ENCODE data around the gene TMEM154.

The TMEM154 gene

DNA sequence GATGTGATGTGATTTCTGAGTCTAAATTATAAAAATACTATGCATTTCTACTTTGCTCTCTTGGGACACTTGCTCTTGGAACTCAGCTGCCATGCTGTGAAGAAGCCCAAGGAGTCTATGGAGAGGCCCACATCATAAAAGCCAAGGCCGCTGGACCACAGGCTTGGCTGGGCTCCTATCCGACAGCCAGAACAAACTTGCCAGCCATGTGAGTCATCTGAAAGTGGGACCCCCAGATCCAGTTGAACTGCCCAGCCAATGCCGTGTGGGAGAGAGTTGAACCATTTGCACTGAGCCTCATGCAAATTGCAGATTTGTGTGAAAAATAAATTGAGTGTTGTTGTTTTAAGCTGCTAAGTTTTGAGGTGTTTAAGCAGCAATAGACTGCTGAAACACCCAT, 60.2 kb downstream of the TMEM154 start:
- H3K4me3 ChIP-seq (ENCODE audit: low read length) = no peak overlapping the region
- H3K4me1 ChIP-seq (ENCODE audit: insufficient read depth, low read length) = no peaks in the 10 kb centered on the region
- H3K27ac ChIP-seq (ENCODE audit: low read depth, low read length) = no peak overlapping the region
- WGBS = 90% methylated on average over 3 of the region's 3 CpGs
- H3K27me3 ChIP-seq (ENCODE audit: insufficient read depth, low read length) = no peaks in the 10 kb centered on the region
- no peaks in the 10 kb centered on the region for H3K36me3 ChIP-seq (ENCODE audit: insufficient read depth, low read length)
- H3K9me3 ChIP-seq (ENCODE audit: insufficient read depth, low read depth, low read length) = no peaks in the 10 kb centered on the region
- H3K9ac ChIP-seq (ENCODE audit: low read depth, low read length) = no peak overlapping the region

DNA sequence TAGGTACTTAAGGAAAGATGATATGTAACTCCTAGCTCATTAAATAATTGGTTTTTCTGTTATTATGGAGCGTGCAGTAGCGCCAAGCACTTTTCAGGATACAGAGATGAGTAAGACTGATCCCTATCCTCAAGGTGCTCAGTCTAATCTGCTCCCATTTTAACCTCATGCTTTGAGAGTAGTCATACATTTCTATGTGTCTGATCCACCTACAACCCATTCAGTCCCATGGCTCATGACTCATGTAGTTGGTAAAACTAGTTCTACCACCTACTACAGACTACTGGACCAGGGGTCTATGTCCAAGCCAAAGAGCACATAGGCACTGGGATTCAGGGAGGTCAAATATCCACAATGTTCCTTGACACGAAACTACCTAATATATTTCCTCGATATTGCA, 60.8 kb downstream of the TMEM154 start:
- Histone ChIP-seq H3K4me3 (ENCODE audit: low read length) (no peak overlapping the region), H3K9me3 (ENCODE audit: insufficient read depth, low read depth, low read length) (no peaks in the 10 kb centered on the region), H3K27ac (ENCODE audit: low read depth, low read length) (no peak overlapping the region), H3K4me1 (ENCODE audit: insufficient read depth, low read length) (no peaks in the 10 kb centered on the region), H3K9ac (ENCODE audit: low read depth, low read length) (no peak overlapping the region), H3K36me3 (ENCODE audit: insufficient read depth, low read length) (no peaks in the 10 kb centered on the region), H3K27me3 (ENCODE audit: insufficient read depth, low read length) (no peaks in the 10 kb centered on the region)
- 91% methylated on average over 4 of the region's 4 CpGs for WGBS

DNA sequence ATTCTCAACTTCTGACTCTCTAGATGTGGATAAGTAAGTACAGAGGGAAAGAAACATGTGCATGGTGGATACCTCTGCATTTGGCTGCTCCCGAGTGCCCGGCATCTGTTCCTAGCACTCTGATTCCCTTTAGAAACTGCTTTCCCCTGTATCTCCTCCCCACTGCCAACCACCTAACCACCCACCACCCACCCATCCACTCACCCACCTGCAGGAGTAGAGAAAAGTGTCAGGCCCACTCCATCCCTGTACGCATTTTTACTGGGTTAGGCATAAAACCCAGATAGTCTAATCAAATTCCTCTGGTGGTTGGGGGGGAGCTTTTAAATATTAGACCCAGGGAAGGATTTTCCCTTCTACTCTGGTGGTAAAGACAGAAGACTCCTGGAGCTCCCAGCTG, 63.0 kb downstream of the TMEM154 start:
- Histone ChIP-seq H3K4me3 (ENCODE audit: low read length) (no peak overlapping the region), H3K9ac (ENCODE audit: low read depth, low read length) (no peak overlapping the region), H3K4me1 (ENCODE audit: insufficient read depth, low read length) (peaks cover 3% of the 10 kb centered on the region; the same call in 1 of the 2 replicates), H3K36me3 (ENCODE audit: insufficient read depth, low read length) (no peaks in the 10 kb centered on the region), H3K9me3 (ENCODE audit: insufficient read depth, low read depth, low read length) (no peaks in the 10 kb centered on the region), H3K27me3 (ENCODE audit: insufficient read depth, low read length) (no peaks in the 10 kb centered on the region), H3K27ac (ENCODE audit: low read depth, low read length) (no peak overlapping the region)
- 99% methylated on average over 3 of the region's 3 CpGs for WGBS

DNA sequence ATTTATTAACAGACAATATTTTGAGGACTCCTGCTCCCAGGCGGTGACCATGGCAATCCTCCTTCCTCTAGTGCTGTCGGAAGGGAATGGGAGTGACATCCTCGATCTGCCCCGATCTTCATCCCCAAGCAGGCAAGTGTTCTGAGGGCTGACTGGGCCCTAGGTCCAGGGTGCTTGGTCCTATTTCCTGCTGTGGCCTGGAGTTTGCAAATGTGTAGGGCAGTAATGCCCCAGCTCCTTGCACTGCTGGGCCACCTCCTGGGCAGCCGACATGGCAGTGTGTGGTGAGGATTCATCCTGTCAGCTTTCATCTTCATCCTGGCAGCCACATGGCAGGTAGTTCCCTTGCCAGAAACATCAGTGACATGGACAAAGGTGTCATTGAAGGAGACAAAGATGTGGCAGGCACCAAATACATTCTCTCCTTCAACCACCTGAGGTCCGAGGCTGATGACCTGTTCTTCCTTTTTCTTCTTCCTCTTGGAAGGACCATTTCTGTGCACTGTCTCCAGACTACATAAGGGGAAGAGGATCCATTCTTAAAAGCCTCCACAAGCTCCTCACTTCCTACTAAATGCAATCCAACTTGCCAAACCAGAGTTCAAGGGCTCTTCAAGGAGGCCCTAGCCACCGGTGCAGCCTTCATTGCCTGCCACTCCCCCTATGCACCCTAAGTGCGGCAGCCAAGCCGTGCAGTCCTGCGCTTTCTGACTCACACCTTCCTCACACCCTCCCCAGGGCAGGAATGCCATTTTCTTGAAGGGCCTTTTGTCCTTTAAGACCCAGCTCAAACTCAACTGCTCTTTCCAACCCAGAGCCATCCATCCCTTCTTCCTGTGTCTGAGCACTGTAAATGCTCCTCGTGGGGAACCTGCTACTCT, 65.7 kb downstream of the TMEM154 start:
- no peak overlapping the region for H3K4me3 ChIP-seq (ENCODE audit: low read length)
- peaks cover 3% of the 10 kb centered on the region; the same call in 1 of the 2 replicates for H3K4me1 ChIP-seq (ENCODE audit: insufficient read depth, low read length)
- H3K27ac ChIP-seq (ENCODE audit: low read depth, low read length) = no peak overlapping the region
- H3K9me3 ChIP-seq (ENCODE audit: insufficient read depth, low read depth, low read length) = no peaks in the 10 kb centered on the region
- WGBS = 90% methylated on average over 11 of the region's 11 CpGs
- no peaks in the 10 kb centered on the region for H3K36me3 ChIP-seq (ENCODE audit: insufficient read depth, low read length)
- no peaks in the 10 kb centered on the region for H3K27me3 ChIP-seq (ENCODE audit: insufficient read depth, low read length)
- H3K9ac ChIP-seq (ENCODE audit: low read depth, low read length) = no peak overlapping the region

DNA sequence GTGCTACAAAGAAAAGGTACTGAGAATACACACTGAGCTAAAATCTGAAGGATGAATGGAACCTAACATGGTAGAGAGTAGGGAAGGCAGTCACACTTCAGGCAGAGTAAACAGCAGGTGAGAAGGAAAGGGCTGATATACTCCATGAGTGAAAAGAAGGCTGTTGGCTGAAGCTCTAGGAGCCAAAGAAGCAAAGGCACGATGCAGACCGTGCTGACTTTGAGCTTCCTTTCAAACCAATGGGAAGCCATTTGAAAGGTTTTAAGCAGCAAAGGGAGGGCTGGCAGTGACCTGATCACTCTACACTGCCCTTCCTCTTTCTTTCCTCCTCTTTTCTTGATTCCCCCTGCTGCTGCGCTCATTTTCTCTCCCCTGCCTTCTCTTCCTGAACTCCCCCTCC, 66.4 kb downstream of the TMEM154 start:
- Histone ChIP-seq H3K9ac (ENCODE audit: low read depth, low read length) (no peak overlapping the region), H3K9me3 (ENCODE audit: insufficient read depth, low read depth, low read length) (no peaks in the 10 kb centered on the region), H3K27me3 (ENCODE audit: insufficient read depth, low read length) (no peaks in the 10 kb centered on the region), H3K36me3 (ENCODE audit: insufficient read depth, low read length) (no peaks in the 10 kb centered on the region), H3K4me3 (ENCODE audit: low read length) (no peak overlapping the region), H3K27ac (ENCODE audit: low read depth, low read length) (no peak overlapping the region), H3K4me1 (ENCODE audit: insufficient read depth, low read length) (peaks cover 3% of the 10 kb centered on the region; the same call in 1 of the 2 replicates)
- WGBS = 51% methylated on average over 3 of the region's 3 CpGs

DNA sequence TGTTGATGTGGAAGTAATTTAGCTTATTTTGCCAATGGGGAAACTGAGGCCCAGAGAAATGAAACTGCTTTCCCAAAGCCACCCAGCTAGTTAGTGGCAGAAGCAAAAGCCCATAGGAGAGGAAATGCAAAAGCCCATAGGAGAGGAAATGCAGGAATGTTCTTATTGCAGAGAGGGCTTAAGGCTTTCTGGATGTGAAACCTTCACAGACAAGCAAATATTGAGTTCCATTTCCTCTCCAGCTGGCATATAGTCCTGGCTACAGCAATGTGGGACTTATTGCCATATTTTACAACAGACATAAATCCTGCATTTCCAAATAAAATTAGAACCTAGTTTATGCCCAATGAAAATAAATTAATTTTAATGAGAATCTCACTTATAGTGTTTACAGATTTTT, 69.7 kb downstream of the TMEM154 start:
- H3K36me3 ChIP-seq (ENCODE audit: insufficient read depth, low read length) = no peaks in the 10 kb centered on the region
- no peak overlapping the region for H3K27ac ChIP-seq (ENCODE audit: low read depth, low read length)
- H3K4me1 ChIP-seq (ENCODE audit: insufficient read depth, low read length) = peaks cover 27% of the 10 kb centered on the region
- no peak overlapping the region for H3K4me3 ChIP-seq (ENCODE audit: low read length)
- H3K9ac ChIP-seq (ENCODE audit: low read depth, low read length) = no peak overlapping the region
- no peaks in the 10 kb centered on the region for H3K27me3 ChIP-seq (ENCODE audit: insufficient read depth, low read length)
- H3K9me3 ChIP-seq (ENCODE audit: insufficient read depth, low read depth, low read length) = no peaks in the 10 kb centered on the region

DNA sequence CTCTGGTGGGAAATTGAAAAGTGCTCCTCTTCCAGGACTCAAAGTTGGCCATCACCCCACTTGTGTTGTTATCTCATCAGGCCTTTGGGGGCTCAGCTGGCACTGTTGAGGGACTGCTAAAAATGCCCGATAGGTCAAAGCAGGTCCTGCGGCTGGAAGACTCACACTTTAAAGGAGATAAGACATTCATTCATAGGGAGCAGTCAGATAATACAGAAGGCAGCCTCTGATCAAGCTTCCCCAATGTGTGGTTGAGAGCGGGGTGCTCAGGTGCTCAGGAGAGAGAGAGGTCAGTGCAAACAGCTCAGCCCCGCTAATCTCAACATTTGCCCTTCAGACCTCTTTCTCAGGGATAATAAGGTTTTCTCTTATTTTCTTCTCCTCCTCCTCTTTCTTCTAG, 70.3 kb downstream of the TMEM154 start:
- H3K9me3 ChIP-seq (ENCODE audit: insufficient read depth, low read depth, low read length) = no peaks in the 10 kb centered on the region
- peaks cover 33% of the 10 kb centered on the region for H3K4me1 ChIP-seq (ENCODE audit: insufficient read depth, low read length)
- H3K27me3 ChIP-seq (ENCODE audit: insufficient read depth, low read length) = no peaks in the 10 kb centered on the region
- WGBS = 87% methylated on average over 3 of the region's 4 CpGs
- no peak overlapping the region for H3K27ac ChIP-seq (ENCODE audit: low read depth, low read length)
- H3K4me3 ChIP-seq (ENCODE audit: low read length) = no peak overlapping the region
- H3K36me3 ChIP-seq (ENCODE audit: insufficient read depth, low read length) = no peaks in the 10 kb centered on the region
- no peak overlapping the region for H3K9ac ChIP-seq (ENCODE audit: low read depth, low read length)

DNA sequence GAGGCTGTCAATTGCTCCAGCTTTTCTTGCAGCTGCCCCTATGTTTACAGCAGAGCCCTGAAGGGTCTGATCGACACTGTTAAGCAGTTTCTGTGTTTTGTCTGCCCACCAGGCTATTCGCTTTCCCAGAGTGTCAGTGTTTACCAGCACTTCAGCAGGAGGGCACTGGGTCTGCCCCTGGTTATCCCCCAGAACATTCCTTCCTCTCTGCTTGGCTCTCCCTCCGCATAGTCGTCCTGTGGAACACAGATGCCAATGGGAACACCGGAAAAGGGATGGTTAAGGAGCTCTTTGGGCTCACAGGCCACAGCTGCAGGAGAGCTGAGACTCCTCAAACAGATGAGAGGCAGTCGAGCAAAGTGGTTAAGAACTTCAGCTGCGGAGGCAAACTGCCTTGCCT, 72.6 kb downstream of the TMEM154 start:
- Histone ChIP-seq H3K9me3 (ENCODE audit: insufficient read depth, low read depth, low read length) (peaks cover 2% of the 10 kb centered on the region; the same call in 1 of the 2 replicates), H3K27me3 (ENCODE audit: insufficient read depth, low read length) (no peaks in the 10 kb centered on the region), H3K9ac (ENCODE audit: low read depth, low read length) (no peak overlapping the region), H3K4me3 (ENCODE audit: low read length) (no peak overlapping the region), H3K27ac (ENCODE audit: low read depth, low read length) (0 out of 2 replicates have a peak overlapping the region, but pooled peaks have one; percentile 6), H3K36me3 (ENCODE audit: insufficient read depth, low read length) (no peaks in the 10 kb centered on the region), H3K4me1 (ENCODE audit: insufficient read depth, low read length) (peaks cover 30% of the 10 kb centered on the region)
- WGBS = 41% methylated on average over 7 of the region's 7 CpGs

DNA sequence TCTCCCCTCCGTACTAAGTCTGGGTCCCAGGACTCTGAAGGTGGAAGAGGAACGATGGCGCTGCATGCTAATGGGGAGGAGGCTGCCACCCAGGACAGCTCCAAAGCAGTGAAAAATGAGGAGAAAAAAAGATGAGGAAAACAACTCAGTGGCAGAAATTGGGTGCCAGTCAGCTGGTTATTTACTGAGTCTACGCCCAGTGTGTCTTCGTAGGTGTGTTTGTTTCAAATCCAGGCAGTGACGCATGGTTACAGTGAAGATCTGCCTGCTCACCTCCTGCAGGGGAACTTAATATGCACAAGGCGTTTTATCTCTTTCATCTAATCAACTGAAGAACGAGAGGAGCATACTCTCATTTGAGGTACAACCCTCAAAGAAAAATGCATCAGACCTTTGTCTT, 73.0 kb downstream of the TMEM154 start:
- Histone ChIP-seq H3K9ac (ENCODE audit: low read depth, low read length) (no peak overlapping the region), H3K36me3 (ENCODE audit: insufficient read depth, low read length) (no peaks in the 10 kb centered on the region), H3K27me3 (ENCODE audit: insufficient read depth, low read length) (no peaks in the 10 kb centered on the region), H3K9me3 (ENCODE audit: insufficient read depth, low read depth, low read length) (peaks cover 2% of the 10 kb centered on the region; the same call in 1 of the 2 replicates), H3K4me1 (ENCODE audit: insufficient read depth, low read length) (peaks cover 30% of the 10 kb centered on the region), H3K27ac (ENCODE audit: low read depth, low read length) (0 out of 2 replicates have a peak overlapping the region, but pooled peaks have one; percentile 6), H3K4me3 (ENCODE audit: low read length) (no peak overlapping the region)
- 66% methylated on average over 8 of the region's 8 CpGs for WGBS

DNA sequence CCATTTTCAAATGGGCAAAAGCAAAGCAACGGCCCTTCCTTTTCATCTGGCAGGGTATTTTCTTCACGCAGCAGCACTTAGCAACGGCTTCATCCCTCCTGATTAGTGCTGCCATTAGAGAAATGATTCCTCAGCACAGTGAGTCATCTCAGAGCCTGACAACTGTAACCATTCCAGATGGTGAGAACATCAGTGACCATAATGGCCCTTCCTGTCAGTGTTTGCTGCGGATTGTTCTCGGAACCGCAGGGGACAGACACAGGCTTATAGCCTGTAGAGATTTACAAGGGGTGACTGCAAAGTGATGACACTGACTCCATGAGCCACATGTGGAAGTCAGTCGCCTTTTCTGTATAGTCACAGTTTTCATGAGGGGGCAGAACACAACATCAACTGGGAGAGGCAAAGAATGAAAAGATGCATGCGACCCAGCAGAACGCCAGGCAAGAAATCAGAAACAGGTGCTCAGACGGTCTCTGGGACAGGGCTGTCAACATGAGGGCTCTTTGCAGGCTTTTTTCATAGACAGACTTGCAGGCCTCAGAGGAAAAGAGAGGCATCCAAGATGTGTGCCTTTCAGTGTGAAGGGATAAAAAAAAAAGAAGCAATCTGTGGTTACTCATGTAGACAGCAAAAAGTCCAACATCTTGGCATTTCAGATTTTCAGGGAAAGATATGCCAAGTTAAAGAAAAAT, 74.0 kb downstream of the TMEM154 start:
- 58% methylated on average over 10 of the region's 10 CpGs for WGBS
- peaks cover 30% of the 10 kb centered on the region for H3K4me1 ChIP-seq (ENCODE audit: insufficient read depth, low read length)

DNA sequence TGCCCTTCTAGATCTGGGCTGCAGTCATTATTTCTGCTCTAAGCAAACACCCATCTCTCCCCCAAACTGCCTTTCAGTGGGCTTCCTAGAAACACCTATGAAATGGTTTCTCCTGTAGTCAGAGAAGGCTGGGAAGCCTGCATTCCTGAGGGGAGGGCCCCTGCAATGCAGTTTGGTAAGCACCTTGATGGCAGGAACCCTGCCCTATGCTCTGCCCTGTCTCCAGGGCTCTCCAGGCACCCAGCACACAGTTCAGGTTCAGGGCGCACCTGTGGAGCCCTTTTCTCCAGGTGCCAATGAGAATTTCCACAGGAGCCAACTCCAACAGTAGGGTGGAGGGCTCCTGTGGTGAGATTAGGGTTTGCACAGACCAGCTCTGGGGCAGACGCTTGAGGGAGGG, 74.8 kb downstream of the TMEM154 start:
- 68% methylated on average over 2 of the region's 2 CpGs for WGBS
- no peak overlapping the region for H3K4me3 ChIP-seq (ENCODE audit: low read length)
- H3K9ac ChIP-seq (ENCODE audit: low read depth, low read length) = no peak overlapping the region
- H3K36me3 ChIP-seq (ENCODE audit: insufficient read depth, low read length) = no peaks in the 10 kb centered on the region
- no peaks in the 10 kb centered on the region for H3K27me3 ChIP-seq (ENCODE audit: insufficient read depth, low read length)
- H3K9me3 ChIP-seq (ENCODE audit: insufficient read depth, low read depth, low read length) = peaks cover 2% of the 10 kb centered on the region; the same call in 1 of the 2 replicates
- H3K4me1 ChIP-seq (ENCODE audit: insufficient read depth, low read length) = peaks cover 30% of the 10 kb centered on the region
- H3K27ac ChIP-seq (ENCODE audit: low read depth, low read length) = no peak overlapping the region

More for the DNA sequence above, 74.0 kb downstream of the TMEM154 start:
- H3K27me3 ChIP-seq (ENCODE audit: insufficient read depth, low read length) = no peaks in the 10 kb centered on the region
- peaks cover 2% of the 10 kb centered on the region; the same call in 1 of the 2 replicates for H3K9me3 ChIP-seq (ENCODE audit: insufficient read depth, low read depth, low read length)
- H3K4me3 ChIP-seq (ENCODE audit: low read length) = no peak overlapping the region
- H3K9ac ChIP-seq (ENCODE audit: low read depth, low read length) = no peak overlapping the region
- H3K27ac ChIP-seq (ENCODE audit: low read depth, low read length) = no peak overlapping the region; the same call in 1 of the 2 replicates
- H3K36me3 ChIP-seq (ENCODE audit: insufficient read depth, low read length) = no peaks in the 10 kb centered on the region
